Measurements from ENCODE around the gene TECPR2. TPM values are rescaled to one million over a fixed set of nuclear protein-coding genes. Genes with fewer than 3 reads are reported as not detected.
A peak's percentile ranks its signal among the peaks of the same experiment; 100 is the strongest.

The TECPR2 gene
- total and polyA plus RNA-seq, 2 of the 13 experiments (the other 11 are each of a cell fraction or from before 2014, with no cell fraction given) = 3.5 to 5.7 TPM

DNA sequence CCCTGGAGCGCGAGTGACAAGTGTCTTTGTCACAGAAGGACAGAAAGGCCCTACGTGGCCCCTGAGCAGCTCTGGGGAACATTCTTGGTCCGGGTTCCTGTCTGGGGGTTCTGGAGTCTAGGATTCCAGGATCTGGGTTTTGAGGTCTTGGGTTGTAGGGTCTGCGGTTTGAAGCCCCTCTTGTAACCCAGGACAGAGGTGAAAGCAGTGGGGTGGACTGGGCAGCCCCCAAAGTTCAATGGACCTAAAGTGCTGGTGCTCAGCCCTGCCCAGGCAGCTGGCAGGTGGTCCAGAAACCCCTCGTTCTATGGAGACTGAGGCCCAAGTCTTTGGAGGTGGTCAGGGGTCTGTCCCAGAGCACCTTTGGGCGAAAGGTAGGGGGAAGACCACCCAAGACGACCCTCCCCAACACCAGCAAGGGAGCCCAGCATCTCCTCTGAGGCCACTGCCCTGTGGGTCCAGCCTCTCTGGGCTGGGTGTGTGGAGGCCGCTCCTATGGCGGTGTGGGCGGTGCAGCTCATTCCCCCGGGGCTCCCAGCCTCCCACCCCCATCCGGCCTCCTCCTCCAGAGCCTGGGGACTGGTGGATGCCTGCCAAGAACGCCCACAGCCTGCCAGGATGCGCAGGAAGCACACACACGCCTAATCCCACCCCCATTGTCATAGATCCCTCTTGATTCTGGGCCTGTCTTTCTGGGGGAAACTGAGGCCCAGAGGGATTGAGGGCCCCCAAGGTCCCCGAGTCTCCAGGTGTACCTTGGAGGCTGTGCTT lies 177.0 kb downstream of the TECPR2 start (continued):
- TF ChIP-seq KAT8 (CRISPR knock-in tag; IDR thresholded peaks at IDR 0.05) = 0 out of 2 replicates have a peak, but pooled peaks have one; percentile 23
- no peak for TF ChIP-seq SALL2 (CRISPR knock-in tag; IDR thresholded peaks at IDR 0.05)
- TF ChIP-seq RFX3 (CRISPR knock-in tag; IDR thresholded peaks at IDR 0.05) = no peak
- TF ChIP-seq, protein P1, sequence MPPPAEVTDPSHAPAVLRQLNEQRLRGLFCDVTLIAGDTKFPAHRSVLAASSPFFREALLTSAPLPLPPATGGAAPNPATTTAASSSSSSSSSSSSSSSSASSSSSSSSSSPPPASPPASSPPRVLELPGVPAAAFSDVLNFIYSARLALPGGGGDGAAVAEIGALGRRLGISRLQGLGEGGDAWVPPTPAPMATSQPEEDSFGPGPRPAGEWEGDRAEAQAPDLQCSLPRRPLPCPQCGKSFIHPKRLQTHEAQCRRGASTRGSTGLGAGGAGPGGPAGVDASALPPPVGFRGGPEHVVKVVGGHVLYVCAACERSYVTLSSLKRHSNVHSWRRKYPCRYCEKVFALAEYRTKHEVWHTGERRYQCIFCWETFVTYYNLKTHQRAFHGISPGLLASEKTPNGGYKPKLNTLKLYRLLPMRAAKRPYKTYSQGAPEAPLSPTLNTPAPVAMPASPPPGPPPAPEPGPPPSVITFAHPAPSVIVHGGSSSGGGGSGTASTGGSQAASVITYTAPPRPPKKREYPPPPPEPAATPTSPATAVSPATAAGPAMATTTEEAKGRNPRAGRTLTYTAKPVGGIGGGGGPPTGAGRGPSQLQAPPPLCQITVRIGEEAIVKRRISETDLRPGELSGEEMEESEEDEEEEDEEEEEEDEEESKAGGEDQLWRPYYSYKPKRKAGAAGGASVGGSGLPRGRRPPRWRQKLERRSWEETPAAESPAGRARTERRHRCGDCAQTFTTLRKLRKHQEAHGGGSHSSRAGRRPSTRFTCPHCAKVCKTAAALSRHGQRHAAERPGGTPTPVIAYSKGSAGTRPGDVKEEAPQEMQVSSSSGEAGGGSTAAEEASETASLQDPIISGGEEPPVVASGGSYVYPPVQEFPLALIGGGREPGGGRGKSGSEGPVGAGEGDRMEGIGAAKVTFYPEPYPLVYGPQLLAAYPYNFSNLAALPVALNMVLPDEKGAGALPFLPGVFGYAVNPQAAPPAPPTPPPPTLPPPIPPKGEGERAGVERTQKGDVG (CRISPR knock-in tag; IDR thresholded peaks at IDR 0.05; ENCODE audit: borderline replicate concordance) = no peak
- no peak for TF ChIP-seq HIC2 (CRISPR knock-in tag; IDR thresholded peaks at IDR 0.05; ENCODE audit: low read depth)
- no peak for TF ChIP-seq ZBTB8A (CRISPR knock-in tag; IDR thresholded peaks at IDR 0.05; ENCODE audit: borderline replicate concordance, low read depth)
- TF ChIP-seq ZNF781 (CRISPR knock-in tag; IDR thresholded peaks at IDR 0.05; ENCODE audit: borderline replicate concordance, not compliant biosample characterization) = no peak
- TF ChIP-seq NRL (CRISPR knock-in tag; IDR thresholded peaks at IDR 0.05; ENCODE audit: borderline replicate concordance) = no peak
- TF ChIP-seq WIZ (CRISPR knock-in tag; IDR thresholded peaks at IDR 0.05) = no peak
- no peak for TF ChIP-seq CCDC6 (CRISPR knock-in tag; IDR thresholded peaks at IDR 0.05)
- TF ChIP-seq ZFP36L1 (CRISPR knock-in tag; IDR thresholded peaks at IDR 0.05) = no peak
- TF ChIP-seq STAT6 (CRISPR knock-in tag; IDR thresholded peaks at IDR 0.05; ENCODE audit: borderline replicate concordance) = no peak
- TF ChIP-seq SRF (IDR thresholded peaks at IDR 0.05; ENCODE audit: low read depth, low read length) = no peak
- TF ChIP-seq, protein P2, sequence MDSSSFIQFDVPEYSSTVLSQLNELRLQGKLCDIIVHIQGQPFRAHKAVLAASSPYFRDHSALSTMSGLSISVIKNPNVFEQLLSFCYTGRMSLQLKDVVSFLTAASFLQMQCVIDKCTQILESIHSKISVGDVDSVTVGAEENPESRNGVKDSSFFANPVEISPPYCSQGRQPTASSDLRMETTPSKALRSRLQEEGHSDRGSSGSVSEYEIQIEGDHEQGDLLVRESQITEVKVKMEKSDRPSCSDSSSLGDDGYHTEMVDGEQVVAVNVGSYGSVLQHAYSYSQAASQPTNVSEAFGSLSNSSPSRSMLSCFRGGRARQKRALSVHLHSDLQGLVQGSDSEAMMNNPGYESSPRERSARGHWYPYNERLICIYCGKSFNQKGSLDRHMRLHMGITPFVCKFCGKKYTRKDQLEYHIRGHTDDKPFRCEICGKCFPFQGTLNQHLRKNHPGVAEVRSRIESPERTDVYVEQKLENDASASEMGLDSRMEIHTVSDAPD (CRISPR knock-in tag; IDR thresholded peaks at IDR 0.05) = no peak
- no peak for TF ChIP-seq HOXA7 (CRISPR knock-in tag; IDR thresholded peaks at IDR 0.05)
- no peak for TF ChIP-seq TOE1 (CRISPR knock-in tag; IDR thresholded peaks at IDR 0.05)
- TF ChIP-seq MAX (IDR thresholded peaks at IDR 0.05) = no peak
- no peak for TF ChIP-seq REXO4 (CRISPR knock-in tag; IDR thresholded peaks at IDR 0.05; ENCODE audit: borderline replicate concordance)
- TF ChIP-seq HES4 (CRISPR knock-in tag; IDR thresholded peaks at IDR 0.05; ENCODE audit: borderline replicate concordance) = no peak; the same call in 1 of the 2 replicates
